G401.6 (cell line): ENCODE data around the gene C4orf50.

Experiments used
- FAIRE-seq: peaks from 2 replicates; lab custom pipeline; 2012; peaks lifted over from hg19 to GRCh38; lab: Jason Lieb, UNC

C4orf50 gene

DNA sequence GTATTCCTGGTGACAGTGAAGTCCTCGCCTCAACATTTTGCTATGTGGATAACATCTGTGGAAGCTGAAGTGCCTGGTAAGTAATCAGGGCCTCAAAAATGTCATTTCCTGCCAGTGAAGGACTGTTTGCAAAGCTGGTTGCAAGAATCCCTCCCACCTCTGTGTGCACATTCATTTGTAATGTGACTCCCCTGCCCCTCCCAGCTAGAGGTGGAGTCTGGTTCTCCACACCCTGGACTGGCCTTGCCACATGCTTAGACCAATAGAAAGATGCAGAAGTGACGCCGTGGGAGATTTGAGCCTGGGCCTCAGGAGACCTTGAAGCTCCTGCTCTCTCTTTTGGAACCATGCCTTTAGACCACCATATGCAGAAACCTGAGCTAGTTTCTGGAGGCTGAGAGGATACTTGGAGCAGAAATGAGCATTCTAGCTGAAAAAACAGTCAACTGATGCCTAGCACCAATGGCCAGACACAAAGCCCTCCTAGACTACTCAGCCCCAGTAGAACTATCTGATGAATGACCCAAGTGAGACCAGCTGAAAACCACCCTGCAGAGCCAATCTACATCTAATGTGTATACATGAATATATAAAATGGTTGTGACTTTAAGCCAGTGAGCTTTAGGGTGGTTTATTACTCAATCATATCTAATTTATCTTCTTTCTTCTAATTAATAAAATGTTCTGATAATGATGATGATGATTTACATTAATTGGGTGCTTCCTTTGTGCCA is 77.6 kb downstream of the C4orf50 start:
- no peak for FAIRE-seq

DNA sequence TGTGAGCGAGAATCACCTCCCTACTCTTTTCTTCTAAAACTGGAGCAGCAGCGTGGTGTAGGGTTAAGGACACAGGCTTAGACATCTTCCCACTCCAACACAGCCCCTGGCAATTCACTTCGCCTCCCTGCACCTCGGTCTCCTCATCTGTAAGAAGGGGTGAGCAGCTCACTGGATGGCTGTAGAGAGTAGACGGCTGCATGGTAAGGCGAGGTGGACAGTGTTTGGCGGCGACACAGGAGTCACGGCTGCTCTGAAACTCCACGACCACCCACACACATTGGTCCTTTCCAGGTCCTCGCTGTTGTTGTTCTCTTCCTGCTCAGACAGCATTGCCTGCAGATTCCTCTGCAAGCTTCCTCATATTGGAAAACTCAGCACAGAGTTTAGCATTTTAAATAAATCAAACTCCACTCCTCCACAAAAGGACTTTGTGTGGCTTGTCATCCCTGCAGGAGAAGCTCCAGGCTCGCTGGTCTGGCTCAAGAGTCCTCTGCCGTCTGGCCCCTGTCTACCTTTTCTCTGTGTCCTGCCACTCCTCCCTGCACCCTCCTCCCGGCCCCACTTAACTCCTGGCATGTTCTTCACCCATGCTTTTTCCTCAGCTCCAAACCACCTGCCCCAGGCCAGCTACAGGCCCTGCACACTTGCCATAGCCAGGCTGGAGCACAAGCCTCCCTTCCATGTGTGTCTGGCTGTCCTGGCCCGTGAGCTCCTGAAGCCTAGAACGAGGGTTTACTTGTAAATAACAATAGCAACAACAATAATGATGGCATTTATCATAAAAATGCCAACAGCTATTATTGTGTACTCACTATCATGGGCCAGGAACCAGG is 84.0 kb downstream of the C4orf50 start:
- FAIRE-seq: no peak

DNA sequence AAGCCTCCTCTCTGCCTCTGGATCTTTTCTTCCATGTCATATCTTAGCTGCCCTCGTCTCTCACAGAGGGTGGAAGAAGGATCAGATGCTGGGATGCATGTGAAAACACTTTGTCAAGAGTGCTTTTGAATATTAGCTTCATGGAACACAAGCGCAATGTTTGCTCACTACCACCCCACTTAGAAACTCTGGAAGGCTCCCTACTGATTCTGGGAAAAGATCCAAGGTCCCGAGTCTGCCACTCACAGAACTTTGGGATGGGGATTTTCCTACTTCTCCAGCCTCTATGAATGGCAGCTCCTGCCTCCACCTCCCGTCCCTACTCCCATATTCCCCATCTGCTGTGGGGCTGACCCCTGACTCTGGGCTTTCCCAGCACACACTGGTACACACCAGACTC is 85.1 kb downstream of the C4orf50 start:
- FAIRE-seq: no peak

DNA sequence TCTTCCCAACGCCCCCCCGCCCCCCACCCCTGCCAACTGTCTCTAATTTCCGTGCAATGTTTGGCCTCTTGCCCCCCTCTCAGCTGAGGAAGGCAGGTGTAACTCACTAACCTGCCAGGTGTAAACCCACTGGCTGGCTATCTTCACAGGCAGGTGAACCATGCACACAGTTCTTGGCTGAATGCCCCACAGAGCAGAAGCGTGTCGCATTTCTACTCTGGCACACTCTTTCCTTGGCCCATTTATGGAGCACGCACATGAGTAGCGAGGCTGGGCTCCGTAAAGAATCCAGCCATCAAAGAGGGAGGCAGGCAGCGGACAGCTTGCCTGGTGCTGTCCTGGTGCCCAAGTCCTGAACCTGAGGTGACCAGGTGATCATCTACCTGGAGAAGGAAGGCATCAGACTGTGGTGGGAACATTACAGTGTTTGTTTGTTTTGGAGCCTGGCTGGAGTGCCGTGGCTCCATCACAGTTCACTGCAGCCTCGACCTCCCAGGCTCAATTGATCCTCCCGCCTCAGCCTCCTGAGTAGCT is 86.1 kb downstream of the C4orf50 start:
- FAIRE-seq: no peak

DNA sequence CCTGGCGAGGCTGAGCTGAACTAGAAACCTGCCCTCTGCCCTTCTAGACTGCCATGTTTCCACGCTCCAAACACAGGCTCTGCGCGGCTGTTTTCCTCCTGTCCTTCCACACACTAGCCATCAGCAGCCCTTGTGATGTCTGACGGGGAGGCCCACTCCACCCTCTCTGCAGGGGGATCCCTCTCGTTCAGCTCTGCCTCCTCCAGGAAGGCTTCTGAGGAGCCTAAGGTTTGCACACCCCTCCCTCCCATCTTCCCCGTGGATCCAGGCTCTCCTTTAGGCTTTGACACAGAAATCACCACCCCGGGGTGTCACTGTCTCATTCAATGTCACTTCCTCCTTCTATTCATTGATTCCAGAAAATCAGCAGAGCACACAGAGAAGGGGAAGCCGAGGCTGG is 86.7 kb downstream of the C4orf50 start:
- FAIRE-seq: no peak

DNA sequence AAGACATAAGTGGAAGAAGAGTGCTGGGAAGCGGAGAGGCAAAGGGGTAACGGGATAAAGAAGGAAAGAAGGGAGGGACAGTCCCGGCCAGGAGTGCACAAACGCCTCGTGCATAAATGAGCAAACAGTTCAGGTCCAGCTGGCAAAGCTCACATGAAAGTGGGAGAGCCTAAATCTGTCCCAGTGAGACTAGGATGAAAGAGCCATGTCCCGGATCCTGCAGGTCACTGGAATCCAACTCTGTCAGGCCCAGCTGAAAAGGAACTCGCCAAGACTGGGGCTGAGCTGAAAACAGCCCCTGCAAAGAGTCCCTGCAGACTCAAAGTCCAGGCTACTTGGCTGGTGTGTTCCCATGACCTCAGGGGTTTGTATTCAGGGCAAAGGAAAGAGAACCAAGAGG is 87.4 kb downstream of the C4orf50 start:
- FAIRE-seq: no peak

DNA sequence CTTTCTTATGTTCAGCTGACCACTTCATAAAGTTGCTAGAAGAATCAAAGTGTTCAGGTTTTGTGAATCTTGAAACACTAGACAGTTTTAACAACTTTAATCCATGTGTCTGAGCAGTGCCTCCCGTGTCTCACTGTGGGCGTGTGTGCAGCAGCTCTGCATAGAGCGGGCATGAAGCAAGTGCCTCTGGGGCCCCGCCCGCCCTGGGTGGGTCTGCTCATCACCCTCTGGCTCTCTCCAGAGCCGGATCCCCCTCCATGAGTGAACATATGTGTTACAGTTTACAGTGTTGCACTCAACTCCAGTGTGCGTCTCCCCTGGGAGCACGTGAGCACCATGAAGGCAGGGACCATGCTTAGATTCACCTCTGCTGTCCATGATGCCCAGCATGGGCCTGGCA is 87.8 kb downstream of the C4orf50 start:
- no peak for FAIRE-seq

DNA sequence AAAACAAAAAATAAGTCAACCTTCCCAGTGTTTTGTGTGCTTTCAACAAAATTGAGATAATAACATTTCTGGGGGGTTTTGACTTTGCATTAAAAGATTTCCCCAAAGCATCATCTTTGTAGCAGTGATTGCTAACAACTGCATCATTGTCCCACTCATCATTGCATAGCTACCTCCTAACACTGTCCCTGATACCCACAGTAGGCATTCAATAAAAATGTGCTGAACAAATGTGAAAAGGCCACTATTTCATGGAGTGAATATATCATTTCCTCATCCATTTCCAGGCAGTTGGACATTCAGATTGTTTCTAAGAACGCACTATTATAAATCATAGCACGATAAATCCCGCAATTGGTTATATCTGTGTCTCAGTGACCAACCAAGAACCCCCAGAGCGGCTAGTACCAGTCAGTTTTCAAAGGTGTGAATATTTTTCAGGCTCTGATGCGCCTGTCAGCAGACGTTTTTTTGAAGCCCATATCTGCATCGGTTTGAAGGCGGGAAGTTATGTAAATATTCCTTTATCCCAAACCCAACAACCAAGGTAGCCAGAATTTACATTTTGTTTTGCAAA is 89.3 kb downstream of the C4orf50 start:
- FAIRE-seq: no peak

DNA sequence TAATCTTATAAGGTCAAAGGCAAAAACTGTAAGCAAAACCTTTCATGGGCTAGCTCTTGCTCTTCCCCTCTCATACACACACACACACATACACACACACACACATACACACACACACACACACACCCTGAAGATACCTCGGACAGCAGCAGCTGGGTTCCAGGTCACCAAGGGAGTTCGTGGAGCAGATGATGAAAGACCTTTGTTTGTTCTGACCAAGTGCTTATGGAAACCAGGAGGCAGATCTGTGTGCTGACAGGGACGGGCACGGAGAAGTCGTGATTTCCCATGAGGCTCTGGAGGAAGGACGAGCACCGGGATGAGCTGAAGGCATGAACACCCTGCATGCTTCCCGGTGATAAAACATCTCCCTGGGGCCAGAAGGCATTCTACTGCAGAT is 90.0 kb downstream of the C4orf50 start:
- FAIRE-seq: no peak

DNA sequence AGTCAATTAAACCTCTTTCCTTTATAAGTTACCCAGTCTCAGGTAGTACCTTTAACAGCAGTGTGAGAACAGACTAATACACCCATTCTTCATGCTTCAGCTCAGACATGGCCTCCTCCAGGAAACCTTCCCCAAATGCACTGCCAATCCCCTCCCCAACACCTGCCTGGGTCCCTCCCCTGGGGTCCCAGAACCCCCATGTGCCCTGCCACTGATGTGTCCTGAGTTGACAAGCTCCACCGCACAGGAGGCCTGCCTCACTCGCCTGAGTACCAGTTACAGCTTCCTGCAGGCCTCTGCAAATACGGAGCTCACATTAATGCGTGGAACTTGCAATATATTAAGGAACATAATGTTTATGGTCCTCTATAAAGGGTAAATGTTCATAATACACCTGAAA is 90.5 kb downstream of the C4orf50 start:
- FAIRE-seq: no peak

DNA sequence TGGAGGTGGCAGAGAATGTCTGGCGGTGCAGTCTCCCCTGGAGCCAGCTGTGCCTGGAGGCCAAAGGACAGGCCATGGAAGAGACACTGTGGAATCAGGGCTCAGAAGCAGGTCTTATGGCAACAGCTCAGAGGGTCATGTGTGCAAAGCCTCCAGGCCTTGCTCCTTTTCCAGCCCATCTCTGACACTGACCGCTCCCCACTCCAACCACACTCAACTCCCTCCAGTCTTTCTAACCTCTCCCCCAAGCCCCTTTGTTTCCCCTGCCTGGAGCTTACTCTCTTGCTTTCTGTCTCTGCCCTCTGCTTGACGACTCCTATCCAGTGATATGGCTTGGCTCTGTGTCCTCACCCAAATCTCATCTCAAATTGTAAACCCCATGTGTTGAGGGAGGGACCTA is 91.1 kb downstream of the C4orf50 start:
- no peak for FAIRE-seq

DNA sequence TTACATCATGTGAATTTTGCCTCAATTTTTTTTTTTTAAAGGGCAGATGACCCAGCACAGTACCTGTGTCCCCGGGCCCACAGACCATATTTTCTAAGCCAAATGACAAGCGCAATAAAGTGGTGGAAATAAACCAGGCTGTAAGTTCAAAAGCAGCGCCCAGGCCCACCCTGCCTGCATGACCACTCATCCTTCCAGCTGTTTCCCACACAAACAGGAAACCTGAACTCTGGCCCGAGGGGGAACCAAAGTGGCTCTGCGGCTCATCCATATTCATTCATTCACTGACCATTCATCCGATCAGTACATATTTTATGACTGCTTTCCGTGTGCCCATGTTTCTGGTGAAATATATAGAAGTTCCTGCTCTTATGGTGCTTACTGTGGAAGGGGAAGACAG is 91.6 kb downstream of the C4orf50 start:
- FAIRE-seq: no peak

DNA sequence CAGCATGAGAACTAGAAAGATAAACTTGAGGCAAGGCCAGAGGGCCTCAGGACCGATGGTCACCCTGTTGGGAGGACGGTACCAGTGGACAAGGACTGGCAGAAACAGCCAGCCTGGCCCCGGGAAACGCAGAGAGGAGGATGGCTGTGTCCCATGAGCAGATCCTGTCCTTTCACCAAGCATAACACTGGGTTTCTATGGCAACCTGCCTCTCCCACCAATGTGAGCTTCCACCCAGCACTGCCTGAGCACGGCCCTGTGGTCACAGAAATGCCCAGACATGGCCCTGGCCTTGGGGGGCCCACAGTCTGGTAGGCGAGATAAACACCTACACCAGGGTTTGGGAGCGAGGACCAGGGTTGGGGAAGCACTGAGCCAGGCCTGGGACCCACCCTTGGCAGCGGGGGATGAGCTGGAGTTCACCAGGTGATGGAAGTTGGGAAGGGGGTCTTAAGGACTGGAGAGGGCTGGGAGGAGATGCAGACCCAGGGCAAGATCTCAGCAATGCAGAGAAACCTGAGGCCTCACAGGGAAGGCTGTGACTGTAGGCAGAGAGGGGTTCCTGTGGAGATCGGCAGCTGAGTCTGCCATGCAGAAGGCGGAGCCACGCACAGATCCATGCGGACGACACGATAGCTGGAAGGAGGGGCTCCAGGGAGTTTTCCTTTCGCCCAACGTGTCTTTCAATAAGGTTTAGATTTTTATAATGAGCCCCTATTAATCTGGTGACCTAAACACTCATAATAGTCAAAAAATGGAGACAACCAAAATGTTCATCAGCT is 92.6 kb downstream of the C4orf50 start:
- no peak for FAIRE-seq

DNA sequence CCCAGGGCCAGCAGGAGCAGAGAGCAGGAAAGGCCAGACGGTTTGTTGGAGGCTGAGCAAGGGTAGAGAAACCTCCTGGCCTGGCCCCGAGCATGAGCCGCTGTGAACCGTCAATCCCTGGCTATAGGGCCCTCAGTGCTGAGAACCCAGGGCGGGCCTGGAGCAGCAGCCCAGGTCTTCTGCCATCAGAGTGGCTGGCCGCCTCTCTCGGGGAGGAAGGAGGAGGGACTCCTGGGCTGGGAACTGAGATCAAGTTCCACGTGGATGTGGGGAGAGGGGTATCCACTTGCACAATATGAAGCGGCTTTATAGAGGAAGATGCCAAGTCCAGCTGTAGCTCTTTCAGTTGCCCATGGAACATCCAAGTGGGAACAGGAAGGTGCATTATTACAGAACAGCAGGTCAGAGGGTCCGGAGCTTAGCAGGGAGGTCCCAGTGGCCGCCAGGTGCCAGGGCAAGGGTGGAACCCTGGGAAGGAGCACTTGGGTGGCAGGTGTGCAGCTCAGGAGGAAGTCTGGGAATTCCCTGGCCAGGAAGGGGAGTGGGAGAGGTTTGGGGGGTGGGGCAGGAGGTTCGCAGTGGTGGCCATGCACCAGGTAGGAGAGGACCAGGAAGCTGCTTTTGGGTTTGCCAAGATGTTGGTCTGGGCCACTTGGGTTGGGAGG is 93.6 kb downstream of the C4orf50 start:
- no peak for FAIRE-seq

DNA sequence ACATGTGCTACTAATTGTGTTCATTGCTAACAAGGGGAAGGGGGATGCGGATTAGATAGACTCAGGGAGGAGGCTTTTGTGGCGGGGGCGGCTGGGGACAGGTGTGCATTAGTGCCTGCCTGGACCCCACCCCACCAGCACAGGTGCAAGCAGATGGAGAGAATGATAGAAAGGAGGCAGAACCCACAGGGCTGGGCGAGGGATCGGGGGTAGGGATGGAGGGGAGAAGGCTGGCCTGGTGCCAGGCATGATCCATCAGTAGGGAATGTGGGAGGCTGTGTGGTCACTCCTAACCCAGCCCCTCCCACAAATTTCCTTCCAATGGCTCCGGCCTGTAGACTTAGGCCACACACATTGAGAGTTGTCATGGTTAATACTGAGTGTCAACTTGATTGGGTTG is 94.9 kb downstream of the C4orf50 start:
- no peak for FAIRE-seq

DNA sequence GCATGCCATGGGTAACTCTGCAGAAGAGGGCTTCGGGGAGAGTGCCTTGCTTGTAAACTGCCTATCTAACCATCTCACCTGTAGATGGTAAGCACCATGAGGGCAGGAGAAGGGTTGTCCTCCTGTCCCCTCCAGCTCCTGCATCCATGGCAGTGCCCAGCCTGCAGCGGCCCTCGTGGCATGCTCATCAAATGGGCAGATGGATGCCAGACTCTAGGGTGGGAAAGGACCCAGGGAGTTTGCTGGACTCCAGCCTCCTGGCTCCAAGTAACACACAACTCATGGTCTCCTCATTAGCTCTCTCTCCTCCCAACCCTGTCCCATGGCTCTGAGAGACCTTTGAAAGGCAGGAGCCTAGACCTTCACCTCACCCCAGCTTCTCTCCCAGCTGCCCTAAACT is 95.7 kb downstream of the C4orf50 start:
- no peak for FAIRE-seq

DNA sequence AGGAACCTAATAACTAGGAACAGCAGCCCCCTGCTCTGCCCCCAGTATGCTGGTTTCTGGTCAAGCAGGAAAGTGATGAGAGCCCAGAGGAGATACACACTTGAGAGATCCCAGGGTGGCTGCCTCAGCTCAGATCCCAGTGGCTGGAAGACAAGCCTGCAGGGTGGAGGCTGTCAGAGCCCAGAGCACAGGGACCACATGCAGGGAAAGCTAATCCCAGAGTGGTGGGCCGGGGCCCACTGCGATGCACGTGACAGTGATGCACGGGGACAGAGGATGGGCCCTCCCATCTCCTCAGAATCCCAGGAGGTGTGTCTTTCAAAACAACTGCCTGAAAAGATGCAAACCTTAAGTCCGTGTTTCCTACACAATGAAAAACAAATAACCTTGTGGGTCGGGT is 96.2 kb downstream of the C4orf50 start:
- FAIRE-seq: no peak

DNA sequence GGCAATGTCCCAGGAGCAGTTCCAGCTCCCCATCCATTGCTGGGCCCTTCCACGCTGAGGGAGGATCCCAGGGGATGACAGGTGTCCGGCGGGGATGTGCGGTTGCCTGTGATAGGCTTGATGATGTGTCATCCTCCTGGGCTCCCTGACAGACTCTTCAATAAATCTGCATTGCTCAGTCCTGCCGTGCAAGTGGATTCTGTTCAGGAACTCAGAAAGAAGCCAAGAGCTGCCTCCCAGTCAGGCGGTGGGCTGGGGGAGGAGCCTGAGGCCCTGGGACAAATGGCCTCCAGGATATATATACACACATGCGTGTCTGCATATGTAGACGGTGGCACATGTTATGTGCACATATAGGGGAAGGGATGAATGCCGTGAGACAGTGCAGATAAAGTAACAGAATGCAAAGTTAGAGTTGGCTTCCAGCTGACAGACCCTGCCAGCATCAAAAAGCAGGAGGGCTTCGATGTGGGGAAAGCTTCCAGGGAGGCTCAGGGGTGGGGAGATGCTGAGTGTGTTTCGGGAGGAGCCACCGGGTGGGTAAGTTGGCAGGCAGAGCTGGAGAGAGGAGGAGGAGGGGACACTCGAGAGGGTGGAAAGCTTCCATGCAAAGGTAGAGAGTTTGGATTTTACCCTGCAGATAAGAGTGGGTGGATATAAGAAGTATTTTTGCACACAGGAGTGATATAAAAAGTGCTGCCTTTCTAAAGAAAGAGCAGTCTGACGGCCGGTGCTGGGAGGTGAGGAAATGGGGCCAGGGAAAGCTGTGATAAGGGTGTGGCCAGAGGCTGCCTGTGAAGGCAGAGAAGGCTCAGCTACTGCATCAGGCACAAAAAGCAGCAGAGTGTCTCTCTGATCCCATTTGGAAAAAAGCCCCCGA is 96.9 kb downstream of the C4orf50 start:
- FAIRE-seq: no peak

DNA sequence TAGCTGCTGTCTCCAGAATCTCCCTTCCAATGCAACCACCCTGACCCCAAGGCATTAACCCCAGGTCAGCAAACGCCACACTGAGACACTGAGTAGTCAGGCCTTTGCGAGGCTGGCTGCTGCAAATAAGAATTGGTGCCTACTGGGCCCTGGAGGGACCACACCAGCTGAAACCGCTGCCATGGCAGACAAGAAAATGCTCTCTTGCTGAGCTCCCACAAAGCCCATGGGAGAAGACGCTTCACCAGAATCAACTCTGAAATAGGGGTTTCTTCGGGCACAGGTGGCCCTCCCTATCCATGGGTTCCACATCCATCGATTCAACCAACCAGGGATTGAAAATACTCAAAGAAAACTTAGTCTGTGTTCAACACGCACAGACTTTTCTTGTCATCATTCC is 98.7 kb downstream of the C4orf50 start:
- no peak for FAIRE-seq

DNA sequence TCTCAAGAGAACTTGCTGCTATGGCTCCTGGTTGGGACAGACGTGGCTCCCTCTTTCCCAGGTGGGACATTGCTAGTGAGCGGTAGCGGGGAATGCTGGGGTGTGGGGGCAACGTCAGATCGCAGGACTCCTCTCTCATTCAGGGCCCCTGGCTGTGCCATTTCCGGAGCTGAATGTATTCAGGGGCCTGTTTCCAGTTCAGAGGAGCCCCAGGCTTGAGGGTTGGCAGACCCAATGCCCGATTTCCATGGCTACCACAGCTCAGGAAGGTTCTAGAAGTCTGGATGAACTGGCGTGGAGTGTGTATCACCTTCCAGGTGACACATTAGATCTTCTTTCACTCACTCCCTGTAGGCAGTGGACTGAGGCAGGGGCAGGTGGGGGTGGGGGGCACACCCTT is 99.2 kb downstream of the C4orf50 start:
- FAIRE-seq: no peak
